ENCODE results near the gene ZNF784.
"Not testable (repeated sequence)": the region's sequence is repeated elsewhere in the genome, so short reads cannot be mapped to it uniquely, and the experiment has no call there.

The ZNF784 gene

GRCh38 chr19:55576746-55577145 lies 47.6 kb downstream of the ZNF784 start:
- H3K23ac ChIP-seq (ENCODE audit: low read length in 2 of 2): no peak overlapping the region
- no peaks in the 10 kb centered on the region for H3K9me3 ChIP-seq (ENCODE audit: control insufficient read depth, low read length)
- H3K4me3 ChIP-seq (ENCODE audit: insufficient read depth in 1 of 2, low read depth in 1 of 2, low read length in 2 of 2): no peak overlapping the region
- no peak overlapping the region for H2BK15ac ChIP-seq (ENCODE audit: low read depth, poor library complexity, severe bottlenecking)
- H2AFZ ChIP-seq (ENCODE audit: low read depth, low read length): no peak overlapping the region
- H2BK120ac ChIP-seq (ENCODE audit: low read depth, low read length): no peak overlapping the region
- H2BK12ac ChIP-seq (ENCODE audit: low read length in 2 of 2): no peak overlapping the region
- 98% methylated on average over 4 of the region's 5 CpGs for WGBS
- no peak overlapping the region for H4K8ac ChIP-seq (ENCODE audit: low read length)
- H3K4me1 ChIP-seq (ENCODE audit: control insufficient read depth, insufficient read depth, low read depth, low read length): peaks cover 28% of the 10 kb centered on the region
- no peak overlapping the region for H3K27ac ChIP-seq (ENCODE audit: low read length, poor library complexity, severe bottlenecking)
- H2BK5ac ChIP-seq (ENCODE audit: low read depth, low read length, poor library complexity, severe bottlenecking): no peak overlapping the region
- H3K79me1 ChIP-seq (replicated peaks; ENCODE audit: low read length, poor library complexity, severe bottlenecking): peaks cover 2% of the 10 kb centered on the region
- no peak overlapping the region for H3K14ac ChIP-seq (ENCODE audit: low read length in 2 of 2)
- H4K91ac ChIP-seq (ENCODE audit: low read length): no peak overlapping the region
- no peak overlapping the region for H3K4me2 ChIP-seq (ENCODE audit: low read length, poor library complexity, severe bottlenecking)
- H3K27me3 ChIP-seq (ENCODE audit: control insufficient read depth in 1 of 2, insufficient read depth in 1 of 2, low read length in 2 of 2): no peaks in the 10 kb centered on the region
- H3K36me3 ChIP-seq (ENCODE audit: control insufficient read depth in 1 of 2, insufficient read depth in 2 of 2, low read depth in 1 of 2, low read length in 2 of 2): peaks cover 13 to 29% of the 10 kb centered on the region in 2 experiments
- H3K9ac ChIP-seq (ENCODE audit: low read length): no peak overlapping the region
- DNase-seq: no peak
- no peak overlapping the region for H3K18ac ChIP-seq (ENCODE audit: low read depth in 1 of 2, low read length in 2 of 2)
- H2AK5ac ChIP-seq (ENCODE audit: low read length, severe bottlenecking): no peak overlapping the region
- no peak overlapping the region for H3K4ac ChIP-seq (ENCODE audit: low read depth in 1 of 2, low read length in 2 of 2)

- WGBS: 100% methylated on average over 1 of the region's 6 CpGs
These were observed 50.4 kb downstream of the ZNF784 start for GRCh38 chr19:55573929-55574328.

More at GRCh38 chr19:55573929-55574328, 50.4 kb downstream of the ZNF784 start:
- H3K79me1 ChIP-seq (replicated peaks; ENCODE audit: low read length, poor library complexity, severe bottlenecking); H3K4ac ChIP-seq (ENCODE audit: low read depth in 1 of 2, low read length in 2 of 2); H2BK5ac ChIP-seq (ENCODE audit: low read depth, low read length, poor library complexity, severe bottlenecking); H2BK120ac ChIP-seq (ENCODE audit: low read depth, low read length); H4K91ac ChIP-seq (ENCODE audit: low read length); H3K27me3 ChIP-seq (ENCODE audit: control insufficient read depth in 1 of 2, insufficient read depth in 1 of 2, low read length in 2 of 2); H4K8ac ChIP-seq (ENCODE audit: low read length); H2BK15ac ChIP-seq (ENCODE audit: low read depth, poor library complexity, severe bottlenecking); H3K9ac ChIP-seq (ENCODE audit: low read length); H2AFZ ChIP-seq (ENCODE audit: low read depth, low read length); H3K4me3 ChIP-seq (ENCODE audit: insufficient read depth in 1 of 2, low read depth in 1 of 2, low read length in 2 of 2); H2BK12ac ChIP-seq (ENCODE audit: low read length in 2 of 2); H3K14ac ChIP-seq (ENCODE audit: low read length in 2 of 2); H3K23ac ChIP-seq (ENCODE audit: low read length in 2 of 2); H2AK5ac ChIP-seq (ENCODE audit: low read length, severe bottlenecking); H3K4me2 ChIP-seq (ENCODE audit: low read length, poor library complexity, severe bottlenecking); H3K18ac ChIP-seq (ENCODE audit: low read depth in 1 of 2, low read length in 2 of 2); DNase-seq; H3K27ac ChIP-seq (ENCODE audit: low read length, poor library complexity, severe bottlenecking); H3K9me3 ChIP-seq (ENCODE audit: control insufficient read depth, low read length): not testable (repeated sequence)
- peaks cover 15% of the 10 kb centered on the region for H3K4me1 ChIP-seq (ENCODE audit: control insufficient read depth, insufficient read depth, low read depth, low read length)
- peaks cover 13 to 23% of the 10 kb centered on the region in 2 experiments for H3K36me3 ChIP-seq (ENCODE audit: control insufficient read depth in 1 of 2, insufficient read depth in 2 of 2, low read depth in 1 of 2, low read length in 2 of 2)

All from mesenchymal stem cell (in vitro differentiated cells and primary cell).